Measurements from ENCODE around the gene DUOX1. TPM values are rescaled to one million over a fixed set of nuclear protein-coding genes. Genes with fewer than 3 reads are reported as not detected.
"Not testable (repeated sequence)": the region's sequence is repeated elsewhere in the genome, so short reads cannot be mapped to it uniquely, and the experiment has no call there.

Gene DUOX1
- total RNA-seq, 2 experiments from 2014 or later: not detected

DNA sequence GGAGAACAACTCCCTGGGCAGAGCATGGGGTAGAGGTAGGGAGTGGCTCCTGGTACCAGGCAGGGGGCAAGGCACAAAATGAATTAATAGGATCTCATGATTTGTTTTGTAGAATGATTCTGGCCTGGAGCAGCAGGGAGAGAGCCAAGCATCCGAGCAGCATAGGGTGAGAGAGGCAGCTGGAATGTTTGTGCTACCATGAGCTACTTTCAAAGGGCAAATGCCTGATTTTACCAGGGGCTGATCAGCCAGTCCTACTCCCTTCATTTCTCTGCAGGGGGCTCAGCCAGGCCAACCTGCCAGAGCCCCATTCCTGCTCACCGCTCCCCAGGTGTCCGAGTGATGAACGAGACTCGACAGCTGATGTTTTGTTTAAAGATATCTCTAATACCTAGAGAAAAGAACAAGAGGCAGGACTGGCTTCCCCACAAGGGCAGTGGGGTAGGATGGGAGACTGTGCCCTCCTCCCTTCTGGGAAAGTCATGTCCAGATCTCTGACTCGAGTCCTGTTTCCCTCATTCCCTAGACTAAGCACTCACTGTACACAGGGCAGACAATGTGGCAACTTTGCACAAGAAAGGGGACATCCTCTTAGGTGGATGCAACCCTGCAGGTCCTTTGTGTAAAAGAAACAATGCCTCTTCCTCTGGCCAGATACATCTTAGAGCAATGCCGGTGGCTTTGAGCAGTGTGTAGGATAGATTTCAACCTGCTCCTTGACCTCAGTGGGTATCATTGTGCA, 28.7 kb upstream of the DUOX1 start:
- CTCF ChIA-PET: interaction anchor here (1.3 kb wide), 1 partner anchor 17 kb away, joined by 5 read pairs; no protein-coding TSS in a partner anchor
- no peaks in the 10 kb centered on the region for H3K9me3 Mint-ChIP-seq
- H3K36me3 Mint-ChIP-seq (ENCODE audit: low read depth): no peaks in the 10 kb centered on the region
- no peak for ATAC-seq
- no peak for DNase-seq
- H3K27ac Mint-ChIP-seq: no peak overlapping the region
- POLR2A ChIA-PET: no interaction called here
- intact Hi-C loops (cut with micrococcal nuclease): no loop called here
- no peaks in the 10 kb centered on the region for H3K27me3 Mint-ChIP-seq
- no peak overlapping the region for H3K4me3 Mint-ChIP-seq
- no peaks in the 10 kb centered on the region for H3K4me1 Mint-ChIP-seq (ENCODE audit: low read depth)
- TF ChIP-seq CTCF (IDR thresholded peaks at IDR 0.05): no peak

- H3K36me3 Mint-ChIP-seq (ENCODE audit: low read depth): no peaks in the 10 kb centered on the region
- CTCF ChIA-PET: interaction anchor here (1.3 kb wide), 1 partner anchor 16 kb away, joined by 5 read pairs; no protein-coding TSS in a partner anchor
Measured at GRCh38 chr15:45101749-45102148, 28.0 kb upstream of the DUOX1 start.

DNA sequence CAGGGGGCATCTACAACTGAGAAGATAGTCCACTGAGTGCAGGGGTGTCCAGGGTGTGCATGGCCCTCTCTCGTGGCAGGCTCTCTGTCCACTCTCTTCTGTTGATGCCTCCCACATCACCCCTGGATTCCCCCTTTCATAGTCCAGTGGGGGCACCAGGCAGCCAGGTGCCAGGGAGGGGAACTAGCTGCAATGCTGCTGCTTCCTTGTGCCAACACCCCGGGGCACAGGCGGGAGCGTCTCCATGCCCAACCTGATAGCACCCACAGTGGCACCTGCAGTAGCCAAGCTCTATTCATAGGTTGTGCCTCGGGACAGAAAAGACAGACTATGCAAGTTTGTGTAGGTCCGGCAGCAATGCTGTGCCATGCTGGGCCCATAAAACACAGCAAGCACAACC, 27.6 kb upstream of the DUOX1 start:
- Mint-ChIP-seq H3K27ac (no peak overlapping the region), H3K27me3 (no peaks in the 10 kb centered on the region), H3K4me3 (no peak overlapping the region), H3K4me1 (ENCODE audit: low read depth) (no peaks in the 10 kb centered on the region), H3K9me3 (no peaks in the 10 kb centered on the region), H3K36me3 (ENCODE audit: low read depth) (no peaks in the 10 kb centered on the region)
- intact Hi-C loops (cut with micrococcal nuclease): no loop called here
- POLR2A ChIA-PET: no interaction called here
- TF ChIP-seq CTCF (IDR thresholded peaks at IDR 0.05): no peak
- CTCF ChIA-PET: interaction anchor here (0.7 to 1.3 kb wide), 2 partner anchors 14 to 16 kb away, joined by 3 to 5 read pairs; no protein-coding TSS in a partner anchor
- DNase-seq (no peak), ATAC-seq (no peak)

More at GRCh38 chr15:45101749-45102148, 28.0 kb upstream of the DUOX1 start:
- H3K27ac Mint-ChIP-seq: no peak overlapping the region
- no peaks in the 10 kb centered on the region for H3K27me3 Mint-ChIP-seq
- POLR2A ChIA-PET: no interaction called here
- intact Hi-C loops (cut with micrococcal nuclease): no loop called here
- H3K4me1 Mint-ChIP-seq (ENCODE audit: low read depth): no peaks in the 10 kb centered on the region
- no peak overlapping the region for H3K4me3 Mint-ChIP-seq
- TF ChIP-seq CTCF (IDR thresholded peaks at IDR 0.05): no peak
- no peak for DNase-seq
- no peak for ATAC-seq
- no peaks in the 10 kb centered on the region for H3K9me3 Mint-ChIP-seq

DNA sequence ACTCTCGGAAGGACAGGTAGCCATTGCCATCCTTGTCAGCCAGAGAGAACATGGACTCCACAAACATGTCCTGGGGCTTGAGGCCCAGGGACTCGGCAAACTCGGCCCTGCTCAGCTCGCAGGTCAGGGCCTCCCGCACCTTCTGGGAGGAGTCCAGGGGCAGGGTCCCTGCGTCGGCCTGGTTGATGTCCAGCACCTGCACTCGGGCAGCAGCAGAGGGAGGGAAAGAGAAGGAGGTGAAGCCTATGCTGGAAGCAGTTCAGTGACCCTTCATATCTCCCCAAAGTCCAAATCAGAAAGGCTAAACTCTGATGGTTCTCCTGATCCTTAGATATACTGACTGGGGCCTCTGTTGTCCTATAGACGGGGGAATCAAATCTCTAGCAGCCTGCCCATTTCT, 25.6 kb upstream of the DUOX1 start:
- DNase-seq; intact Hi-C loops (cut with micrococcal nuclease); CTCF ChIA-PET; H3K36me3 Mint-ChIP-seq (ENCODE audit: low read depth); H3K4me1 Mint-ChIP-seq (ENCODE audit: low read depth); H3K27me3 Mint-ChIP-seq; H3K27ac Mint-ChIP-seq; H3K4me3 Mint-ChIP-seq; ATAC-seq; POLR2A ChIA-PET; H3K9me3 Mint-ChIP-seq: not testable (repeated sequence)

DNA sequence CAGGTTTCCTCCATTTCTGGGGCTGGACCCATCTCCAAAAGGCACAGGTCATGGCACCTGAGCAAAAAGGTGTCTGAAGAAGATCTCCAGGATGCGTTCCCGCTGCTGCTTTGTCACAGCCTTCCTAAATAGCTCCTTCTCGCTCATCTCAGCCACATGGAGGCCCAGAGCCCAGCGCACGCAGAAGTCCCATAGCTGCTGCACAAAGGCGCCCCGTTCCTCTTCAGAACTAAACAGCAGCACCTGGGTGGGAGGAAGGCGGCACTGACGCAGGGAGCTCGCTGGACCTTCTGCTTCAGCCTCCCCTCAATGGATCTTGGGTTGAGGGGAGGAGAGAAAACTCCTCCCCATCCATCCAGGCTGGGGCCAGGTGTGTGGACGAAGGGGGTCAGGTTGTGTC, 24.2 kb upstream of the DUOX1 start:
- TF ChIP-seq CTCF (IDR thresholded peaks at IDR 0.05): no peak
- Mint-ChIP-seq H3K4me3 (no peak overlapping the region), H3K27me3 (peaks cover 19% of the 10 kb centered on the region), H3K4me1 (ENCODE audit: low read depth) (peaks cover 3% of the 10 kb centered on the region), H3K36me3 (ENCODE audit: low read depth) (no peaks in the 10 kb centered on the region), H3K27ac (no peak overlapping the region), H3K9me3 (no peaks in the 10 kb centered on the region)
- no peak for ATAC-seq
- CTCF ChIA-PET: interaction anchor here (2.6 kb wide), 1 partner anchor 13 kb away, joined by 18 read pairs; no protein-coding TSS in a partner anchor
- POLR2A ChIA-PET: no interaction called here
- no peak for DNase-seq
- intact Hi-C loops (cut with micrococcal nuclease): no loop called here
